ENCODE data around the gene MTERF2.
"Not testable (repeated sequence)": the region's sequence is repeated elsewhere in the genome, so short reads cannot be mapped to it uniquely, and the experiment has no call there.

Gene MTERF2

DNA sequence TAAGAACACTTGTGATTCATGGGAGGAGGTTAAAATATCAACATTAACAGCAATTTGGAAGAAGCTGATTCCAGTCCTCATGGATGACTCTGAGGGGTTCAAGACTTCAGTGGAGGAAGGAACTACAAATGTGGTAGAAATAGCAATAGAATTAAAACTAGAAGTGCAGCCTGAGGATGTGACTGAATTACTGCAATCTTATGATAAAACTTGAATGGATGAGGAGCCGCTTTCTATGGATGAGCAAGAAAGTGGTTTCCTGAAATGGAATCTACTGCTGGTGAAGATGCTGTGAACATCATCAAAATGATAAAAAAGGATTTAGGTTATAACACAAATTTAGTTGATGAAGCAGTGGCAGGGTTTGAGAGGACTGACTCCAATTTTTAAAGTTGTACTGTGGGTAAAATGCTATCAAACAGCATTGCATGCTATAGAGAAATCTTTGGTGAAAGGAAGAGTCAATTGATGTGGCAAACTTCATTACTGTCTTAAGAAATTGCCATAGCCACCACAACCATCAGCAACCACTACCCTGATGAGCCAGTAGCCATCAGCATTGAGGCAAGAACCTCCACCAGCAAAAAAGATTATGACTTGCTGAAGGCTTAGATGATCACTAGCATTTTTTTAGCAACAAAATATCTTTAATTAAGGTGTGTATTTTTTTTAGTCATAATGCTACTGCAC is 25.9 kb upstream of the MTERF2 start:
- DNase-seq (ENCODE audit: low read depth) = no peak
- no peak overlapping the region for H3K4me3 ChIP-seq (ENCODE audit: low read length)
- TF ChIP-seq, protein P1, sequence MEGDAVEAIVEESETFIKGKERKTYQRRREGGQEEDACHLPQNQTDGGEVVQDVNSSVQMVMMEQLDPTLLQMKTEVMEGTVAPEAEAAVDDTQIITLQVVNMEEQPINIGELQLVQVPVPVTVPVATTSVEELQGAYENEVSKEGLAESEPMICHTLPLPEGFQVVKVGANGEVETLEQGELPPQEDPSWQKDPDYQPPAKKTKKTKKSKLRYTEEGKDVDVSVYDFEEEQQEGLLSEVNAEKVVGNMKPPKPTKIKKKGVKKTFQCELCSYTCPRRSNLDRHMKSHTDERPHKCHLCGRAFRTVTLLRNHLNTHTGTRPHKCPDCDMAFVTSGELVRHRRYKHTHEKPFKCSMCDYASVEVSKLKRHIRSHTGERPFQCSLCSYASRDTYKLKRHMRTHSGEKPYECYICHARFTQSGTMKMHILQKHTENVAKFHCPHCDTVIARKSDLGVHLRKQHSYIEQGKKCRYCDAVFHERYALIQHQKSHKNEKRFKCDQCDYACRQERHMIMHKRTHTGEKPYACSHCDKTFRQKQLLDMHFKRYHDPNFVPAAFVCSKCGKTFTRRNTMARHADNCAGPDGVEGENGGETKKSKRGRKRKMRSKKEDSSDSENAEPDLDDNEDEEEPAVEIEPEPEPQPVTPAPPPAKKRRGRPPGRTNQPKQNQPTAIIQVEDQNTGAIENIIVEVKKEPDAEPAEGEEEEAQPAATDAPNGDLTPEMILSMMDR (conservative IDR thresholded peaks at IDR 0.05; ENCODE audit: low read length) = no peak

GRCh38 chr12:107011519-107011918 is 24.6 kb upstream of the MTERF2 start:
- TF ChIP-seq, protein P1 (conservative IDR thresholded peaks at IDR 0.05; ENCODE audit: low read length) = no peak

GRCh38 chr12:107007411-107007810 is 20.5 kb upstream of the MTERF2 start:
- no peak overlapping the region for H3K4me3 ChIP-seq (ENCODE audit: low read length)
- TF ChIP-seq, protein P1 (conservative IDR thresholded peaks at IDR 0.05; ENCODE audit: low read length) = no peak
- no peak for DNase-seq (ENCODE audit: low read depth)

More at GRCh38 chr12:107011519-107011918, 24.6 kb upstream of the MTERF2 start:
- H3K4me3 ChIP-seq (ENCODE audit: low read length) = no peak overlapping the region
- DNase-seq (ENCODE audit: low read depth) = no peak

DNA sequence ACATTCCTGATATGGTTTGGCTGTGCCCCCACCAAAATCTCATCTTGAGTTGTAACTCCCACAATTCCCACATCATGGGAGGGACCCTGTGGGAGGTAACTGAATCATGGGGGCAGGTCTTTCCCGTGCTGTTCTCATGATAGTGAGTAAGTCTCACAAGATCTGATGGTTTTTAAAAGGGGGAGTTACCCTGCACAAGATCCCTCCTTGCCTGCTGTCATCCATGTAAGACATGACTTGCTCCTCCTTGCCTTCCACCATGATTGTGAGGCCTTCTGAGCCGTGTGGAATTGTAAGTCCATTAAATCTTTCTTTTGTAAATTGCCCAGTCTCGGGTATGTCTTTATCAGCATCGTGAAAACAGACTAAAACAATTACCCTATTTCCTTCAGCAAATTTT is 15.7 kb upstream of the MTERF2 start:
- not testable (repeated sequence) for DNase-seq (ENCODE audit: low read depth); H3K4me3 ChIP-seq (ENCODE audit: low read length)

DNA sequence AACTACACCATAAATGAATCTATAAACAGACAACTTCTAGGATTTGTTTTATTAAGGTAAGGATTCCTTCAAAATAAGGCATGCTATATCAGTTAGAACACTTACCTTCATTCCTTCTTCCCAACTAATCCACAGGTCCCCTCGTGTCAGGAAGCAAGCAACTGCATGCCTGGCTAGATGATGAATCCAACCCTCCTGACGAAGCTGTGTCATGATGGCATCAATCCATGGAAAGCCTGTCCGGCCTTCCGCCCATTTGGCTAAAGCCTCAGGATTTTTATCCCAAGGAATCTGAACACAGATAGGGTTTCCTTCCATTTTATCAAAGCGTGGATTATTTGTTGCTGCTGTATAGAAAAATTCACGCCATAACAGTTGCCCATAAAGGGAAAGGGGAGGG is 12.5 kb upstream of the MTERF2 start:
- TF ChIP-seq, protein P1 (conservative IDR thresholded peaks at IDR 0.05; ENCODE audit: low read length) = no peak
- H3K4me3 ChIP-seq (ENCODE audit: low read length) = no peak overlapping the region
- DNase-seq (ENCODE audit: low read depth) = peak; percentile 54

- no peak for DNase-seq (ENCODE audit: low read depth)
- TF ChIP-seq, protein P1 (conservative IDR thresholded peaks at IDR 0.05; ENCODE audit: low read length) = no peak
- H3K4me3 ChIP-seq (ENCODE audit: low read length) = no peak overlapping the region
Measured at GRCh38 chr12:106997916-106998315, 11.0 kb upstream of the MTERF2 start.

DNA sequence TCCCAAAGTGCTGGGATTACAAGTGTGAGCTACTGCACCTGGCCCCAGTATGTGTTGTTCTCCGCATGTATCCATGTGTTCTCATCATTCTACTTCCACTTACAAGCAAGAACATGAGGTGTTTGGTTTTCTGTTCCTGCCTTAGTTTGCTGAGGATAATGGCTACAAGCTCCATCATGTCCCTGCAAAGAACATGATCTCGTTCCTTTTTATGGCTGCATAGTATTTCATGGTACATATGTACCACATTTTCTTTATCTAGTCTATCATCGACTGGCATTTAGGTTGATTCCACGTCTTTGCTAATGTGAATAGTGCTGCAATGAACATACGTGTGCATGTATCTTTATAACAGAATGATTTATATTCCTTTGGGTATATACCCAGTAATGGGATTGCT is 9.2 kb upstream of the MTERF2 start:
- not testable (repeated sequence) for DNase-seq (ENCODE audit: low read depth); H3K4me3 ChIP-seq (ENCODE audit: low read length)

DNA sequence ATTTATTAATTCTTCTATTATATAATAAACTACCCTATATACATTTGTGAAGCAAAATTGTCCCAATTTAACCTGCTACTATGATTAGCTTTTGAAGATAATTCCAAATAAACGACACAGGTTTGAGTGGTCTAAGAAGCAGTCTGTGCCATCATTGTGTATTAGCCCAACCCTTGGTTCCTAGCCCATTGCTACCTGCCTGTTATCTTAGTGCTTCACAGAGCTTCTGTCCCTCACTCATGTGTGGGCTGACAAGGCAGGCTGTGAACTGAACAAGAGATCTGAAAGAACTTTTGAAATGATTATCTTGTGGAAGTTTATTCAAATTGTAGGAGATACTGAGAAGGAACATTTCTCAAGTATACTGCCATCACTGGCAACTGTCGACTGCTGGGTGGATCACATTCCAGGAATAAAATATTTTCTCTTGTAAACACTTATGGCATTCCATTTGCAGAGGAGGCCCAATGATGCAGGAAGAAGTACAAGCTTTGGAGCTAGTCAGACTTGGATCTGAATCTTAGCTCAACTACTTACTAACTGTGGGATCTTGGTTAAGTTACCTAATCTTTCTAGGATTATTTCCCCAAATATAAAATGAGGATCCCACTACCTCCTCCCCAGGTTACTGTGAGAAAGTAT is 7.8 kb upstream of the MTERF2 start:
- DNase-seq (ENCODE audit: low read depth) = peak; percentile 79
- H3K4me3 ChIP-seq (ENCODE audit: low read length) = no peak overlapping the region
- TF ChIP-seq, protein P1 (conservative IDR thresholded peaks at IDR 0.05; ENCODE audit: low read length) = no peak

Data from AG10803 (cell line).